MCF 10A (cell line): ENCODE data around the gene ENC1. TPM values are rescaled to one million over a fixed set of nuclear protein-coding genes. Genes with fewer than 3 reads are reported as not detected.

Experiments
- BruUV-seq: library from RNA; stranded (reverse); fragments of 400-500 nt; replicated peaks from 2 replicates; lab custom pipeline; 2021; lab: Mats Ljungman, UMichigan
- CTCF ChIA-PET: fragments of 300-600 bp; sonication (Branson Sonifier 250); formaldehyde crosslinking; extraction: SDS; loops from one replicate; lab custom pipeline; 2021; ENCODE audit warnings: antibody characterized with exemption, inconsistent platforms; lab: Yijun Ruan, JAX
- POLR2A ChIA-PET: fragments of 300-600, 350-650 bp; sonication (Branson Sonifier 250); formaldehyde crosslinking; extraction: SDS; loops from one replicate; lab custom pipeline; 2020; ENCODE audit warnings: antibody characterized with exemption, inconsistent platforms; lab: Yijun Ruan, JAX
- DNase-seq: peaks from one replicate; pipeline ENCODE4 v3.0.0-alpha.2; 2018; ENCODE audit not compliant: unreplicated experiment
- H3K27ac Mint-ChIP-seq: one replicate; pipeline ENCODE4 v1.8.0; 2022; ENCODE audit warnings: mild to moderate bottlenecking, low read depth, mixed read lengths; ENCODE audit not compliant: unreplicated experiment
- H3K27me3 Mint-ChIP-seq: one replicate; pipeline ENCODE4 v1.8.0; 2022; ENCODE audit warnings: mixed read lengths; ENCODE audit not compliant: insufficient read depth, unreplicated experiment
- H3K36me3 Mint-ChIP-seq: one replicate; pipeline ENCODE4 v1.8.0; 2022; ENCODE audit warnings: mild to moderate bottlenecking, moderate library complexity, mixed read lengths; ENCODE audit not compliant: insufficient read depth, unreplicated experiment
- H3K4me1 Mint-ChIP-seq: one replicate; pipeline ENCODE4 v1.8.0; 2022; ENCODE audit warnings: mixed read lengths; ENCODE audit not compliant: insufficient read depth, unreplicated experiment
- H3K4me3 Mint-ChIP-seq: one replicate; pipeline ENCODE4 v1.8.0; 2022; ENCODE audit warnings: mild to moderate bottlenecking, moderate library complexity, mixed read lengths; ENCODE audit not compliant: unreplicated experiment
- H3K9me3 Mint-ChIP-seq: one replicate; pipeline ENCODE4 v1.8.0; 2022; ENCODE audit warnings: mixed read lengths; ENCODE audit not compliant: unreplicated experiment
- CTCF ChIP-seq: fragments of 200-600 bp; IDR thresholded peaks from one replicate; pipeline ENCODE4 v1.8.0; 2022; ENCODE audit warnings: antibody characterized with exemption, mild to moderate bottlenecking; ENCODE audit not compliant: unreplicated experiment
- intact Hi-C: fragments of 100-400 bp; cut with micrococcal nuclease; formaldehyde crosslinking; loops from 2 replicates; pipeline ENCODE4 v1.14.1; 2022
- total RNA-seq: library from RNA; stranded (reverse); gene quantifications from 2 replicates; pipeline ENCODE4 v1.2.3, GENCODE V29; 2022

Gene ENC1
- total RNA-seq, 1 experiment from 2014 or later, result 12.9 TPM

- Mint-ChIP-seq H3K9me3 (no peaks in the 10 kb centered on the region), H3K27ac (no peak overlapping the region), H3K36me3 (no peaks in the 10 kb centered on the region), H3K4me3 (no peak overlapping the region), H3K27me3 (no peaks in the 10 kb centered on the region), H3K4me1 (peaks cover 13% of the 10 kb centered on the region)
- BruUV-seq, result no TSS peak
- TF ChIP-seq CTCF, result peak; percentile 64
- DNase-seq, result peak; percentile 54
- ChIA-PET CTCF (interaction anchor here (0.6 to 5.3 kb wide), 32 partner anchors 8 to 1077 kb away, joined by 3 to 68 read pairs (median 4); no protein-coding TSS in a partner anchor), POLR2A (interaction anchor here (0.8 to 1.3 kb wide), 4 partner anchors 10 to 94 kb away, joined by 3 to 8 read pairs (median 5); partner anchors contain the start of genes GFM2, HEXB and NSA2)
- intact Hi-C loops, result loop anchor here (1.0 to 5.0 kb wide), 3 partner anchors 94 to 246 kb away; partner anchors contain the start of genes GFM2 and NSA2
Observed at GRCh38 chr5:74673011-74673790, 32.7 kb upstream of the ENC1 start.

- Mint-ChIP-seq H3K4me3 (no peak overlapping the region), H3K4me1 (peaks cover 13% of the 10 kb centered on the region), H3K27me3 (no peaks in the 10 kb centered on the region), H3K27ac (peak overlapping the region; percentile 12), H3K9me3 (no peaks in the 10 kb centered on the region), H3K36me3 (no peaks in the 10 kb centered on the region)
- ChIA-PET POLR2A (interaction anchor here (0.8 to 1.3 kb wide), 2 partner anchors 11 to 91 kb away, joined by 3 to 4 read pairs; no protein-coding TSS in a partner anchor), CTCF (interaction anchor here (0.6 to 5.3 kb wide), 19 partner anchors 9 to 770 kb away, joined by 3 to 68 read pairs (median 4); no protein-coding TSS in a partner anchor)
- BruUV-seq, result no TSS peak
- intact Hi-C loops, result loop anchor here (5.0 kb wide), 1 partner anchor 95 kb away; the partner anchor contains the start of genes GFM2 and NSA2
- DNase-seq, result no peak
- no peak for TF ChIP-seq CTCF
Observed at GRCh38 chr5:74672215-74672877, 31.8 kb upstream of the ENC1 start.

- BruUV-seq, result no TSS peak
- intact Hi-C loops, result loop anchor here (5.0 kb wide), 1 partner anchor 97 kb away; the partner anchor contains the start of genes GFM2 and NSA2
- POLR2A ChIA-PET, result no interaction called here
Observed at GRCh38 chr5:74670396-74671038, 30.0 kb upstream of the ENC1 start.

More at GRCh38 chr5:74670396-74671038, 30.0 kb upstream of the ENC1 start:
- Mint-ChIP-seq H3K4me3 (no peak overlapping the region), H3K36me3 (no peaks in the 10 kb centered on the region), H3K4me1 (peaks cover 13% of the 10 kb centered on the region), H3K27ac (no peak overlapping the region), H3K27me3 (no peaks in the 10 kb centered on the region), H3K9me3 (no peaks in the 10 kb centered on the region)
- TF ChIP-seq CTCF, result no peak
- DNase-seq, result no peak
- CTCF ChIA-PET, result interaction anchor here (0.9 kb wide), 1 partner anchor 72 kb away, joined by 7 read pairs; no protein-coding TSS in a partner anchor
